HepG2 (cell line): ENCODE data around the gene CHPF. TPM values are rescaled to one million over a fixed set of nuclear protein-coding genes. Genes with fewer than 3 reads are reported as not detected.

Source experiments
- CREM ChIP-seq, 2 experiments: sonication (generic) in 1 of 2; formaldehyde crosslinking in 1 of 2; IDR thresholded peaks; 2 replicates each; pipeline versions ENCODE4 v1.4.0 to v1.6.1; 2016 to 2020; ENCODE audit warnings: antibody characterized with exemption in 1 of 2, mild to moderate bottlenecking in 1 of 2, missing genetic modification reagents in 1 of 2
- EEA1 ChIP-seq: sonication (generic); formaldehyde crosslinking; IDR thresholded peaks from 2 replicates; pipeline ENCODE4 v1.5.1; 2020; ENCODE audit warnings: mild to moderate bottlenecking, missing genetic modification reagents, borderline replicate concordance
- KDM5B ChIP-seq: sonication (generic); formaldehyde crosslinking; IDR thresholded peaks from 2 replicates; pipeline ENCODE4 v1.4.0; 2020; ENCODE audit warnings: missing genetic modification reagents, mild to moderate bottlenecking, borderline replicate concordance
- SIN3A ChIP-seq: IDR thresholded peaks from 2 replicates; pipeline ENCODE4 v1.6.1; 2011; ENCODE audit warnings: low read depth, mild to moderate bottlenecking, control low read depth, low read length, borderline replicate concordance
- SOX5 ChIP-seq: IDR thresholded peaks from 2 replicates; pipeline ENCODE4 v1.6.1; 2016; ENCODE audit warnings: borderline replicate concordance
- SYNCRIP ChIP-seq: fragments of 200-400 bp; formaldehyde crosslinking; IDR thresholded peaks from 2 replicates; pipeline ENCODE4 v1.6.1; 2018; ENCODE audit warnings: mild to moderate bottlenecking, low read depth, low read length; ENCODE audit not compliant: insufficient read depth
- TBX2 ChIP-seq: sonication (generic); formaldehyde crosslinking; IDR thresholded peaks from 2 replicates; pipeline ENCODE4 v1.5.0; 2020; ENCODE audit warnings: missing genetic modification reagents, mild to moderate bottlenecking, borderline replicate concordance
- ZFP41 ChIP-seq: sonication (generic); formaldehyde crosslinking; IDR thresholded peaks from 2 replicates; pipeline ENCODE4 v1.4.0; 2020; ENCODE audit warnings: mild to moderate bottlenecking, missing genetic modification reagents, borderline replicate concordance
- ZNF205 ChIP-seq: IDR thresholded peaks from 2 replicates; pipeline ENCODE4 v1.6.1; 2018; ENCODE audit warnings: missing biosample characterization, missing genetic modification reagents
- ZNF572 ChIP-seq: sonication (generic); formaldehyde crosslinking; IDR thresholded peaks from 2 replicates; pipeline ENCODE4 v1.5.1; 2020; ENCODE audit warnings: mild to moderate bottlenecking, missing genetic modification reagents
- ZNF878 ChIP-seq: sonication (generic); formaldehyde crosslinking; IDR thresholded peaks from 2 replicates; pipeline ENCODE4 v1.8.1; 2023; ENCODE audit warnings: mild to moderate bottlenecking, missing genetic modification reagents, moderate library complexity
- polyA plus RNA-seq, 8 experiments: library from polyadenylated mRNA; depleted of rRNA in 3 of 8; stranded (reverse) in 7 of 8; unstranded in 1 of 8; fragments of >200 nt; fragmentation: Illumina TruSeq in 4 of 8; extraction: Trizol in 4 of 8; gene quantifications; 2 replicates each; pipeline versions ENCODE4 v1.2.1 to v1.2.3, GENCODE V29; 2011 to 2016; ENCODE audit warnings: low read depth in 4 of 8, missing spikeins in 1 of 8, mixed read lengths in 1 of 8; ENCODE audit not compliant: insufficient read depth in 1 of 8
- total RNA-seq, 5 experiments: library from RNA; depleted of rRNA; stranded (reverse); fragments of >200 nt; fragmentation: Illumina TruSeq; extraction: Trizol; gene quantifications; 2 replicates each; pipeline ENCODE4 v1.2.3, GENCODE V29; 2016; ENCODE audit warnings: low read depth in 1 of 5
- TF ChIP-seq, protein P1 (sequence below), 2 experiments: sonication (generic) in 1 of 2; formaldehyde crosslinking in 1 of 2; IDR thresholded peaks; 2 replicates each; pipeline versions ENCODE4 v1.6.1 to v1.9.0; 2014 to 2022; ENCODE audit warnings: antibody characterized with exemption in 1 of 2, borderline replicate concordance in 1 of 2, inconsistent platforms in 1 of 2, low read depth in 1 of 2, missing genetic modification reagents in 1 of 2
- TF ChIP-seq, protein P2 (sequence below): sonication (generic); formaldehyde crosslinking; IDR thresholded peaks from 2 replicates; pipeline ENCODE4 v1.4.0; 2020; ENCODE audit warnings: mild to moderate bottlenecking, missing genetic modification reagents
- TF ChIP-seq, protein P3 (sequence below): sonication (generic); formaldehyde crosslinking; IDR thresholded peaks from 2 replicates; pipeline ENCODE4 v1.4.0; 2020; ENCODE audit warnings: missing genetic modification reagents, borderline replicate concordance
- TF ChIP-seq, protein P4 (sequence below): sonication (generic); formaldehyde crosslinking; conservative IDR thresholded peaks from 2 replicates; pipeline ENCODE4 v1.4.0; 2020; ENCODE audit warnings: missing genetic modification reagents
- TF ChIP-seq, protein P5 (sequence below): sonication (generic); formaldehyde crosslinking; IDR thresholded peaks from 2 replicates; pipeline ENCODE4 v1.5.0; 2020; ENCODE audit warnings: mild to moderate bottlenecking, missing genetic modification reagents

CHPF gene
- total and polyA plus RNA-seq, 2 of the 13 experiments (the other 11 are each of a cell fraction or from before 2014, with no cell fraction given): 79.6 to 111 TPM

DNA sequence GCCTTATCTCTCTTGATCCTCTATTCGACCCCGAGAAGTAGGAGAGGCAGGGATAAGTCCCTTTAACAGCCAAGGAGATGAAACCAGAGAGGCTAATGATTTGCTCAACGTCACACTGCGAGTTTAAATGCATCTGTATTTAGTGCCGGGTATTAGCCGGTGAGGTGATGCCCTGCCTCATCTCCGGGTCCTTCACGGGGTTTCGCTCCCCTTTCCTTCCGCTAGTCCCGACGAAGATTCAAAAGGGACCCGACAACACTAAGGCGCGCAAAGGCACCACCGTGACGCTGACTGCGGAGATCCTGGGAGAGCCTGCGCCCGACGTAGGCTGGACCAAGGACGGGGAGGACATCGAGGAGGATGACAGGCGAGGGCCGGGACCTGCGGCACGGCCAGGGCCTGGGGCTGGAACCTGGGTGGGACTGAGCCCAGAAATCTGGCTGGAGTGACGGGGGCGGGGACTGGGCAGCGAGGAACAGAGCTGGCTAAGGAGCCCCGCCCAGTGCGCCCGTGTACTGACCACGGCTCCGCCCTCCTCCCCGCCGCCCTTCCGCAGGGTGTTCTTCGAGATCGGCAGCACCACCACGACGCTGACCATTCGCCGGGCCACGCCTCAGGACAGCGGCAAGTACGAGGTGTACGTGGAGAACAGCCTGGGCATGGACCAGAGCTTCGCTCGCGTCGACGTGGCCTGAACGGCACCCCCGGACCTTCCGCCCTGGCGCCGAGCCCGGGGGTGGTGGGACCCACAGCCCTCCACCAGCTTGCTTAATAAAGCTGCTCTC is 45.9 kb downstream of the CHPF start (continued):
- TF ChIP-seq, protein P1, sequence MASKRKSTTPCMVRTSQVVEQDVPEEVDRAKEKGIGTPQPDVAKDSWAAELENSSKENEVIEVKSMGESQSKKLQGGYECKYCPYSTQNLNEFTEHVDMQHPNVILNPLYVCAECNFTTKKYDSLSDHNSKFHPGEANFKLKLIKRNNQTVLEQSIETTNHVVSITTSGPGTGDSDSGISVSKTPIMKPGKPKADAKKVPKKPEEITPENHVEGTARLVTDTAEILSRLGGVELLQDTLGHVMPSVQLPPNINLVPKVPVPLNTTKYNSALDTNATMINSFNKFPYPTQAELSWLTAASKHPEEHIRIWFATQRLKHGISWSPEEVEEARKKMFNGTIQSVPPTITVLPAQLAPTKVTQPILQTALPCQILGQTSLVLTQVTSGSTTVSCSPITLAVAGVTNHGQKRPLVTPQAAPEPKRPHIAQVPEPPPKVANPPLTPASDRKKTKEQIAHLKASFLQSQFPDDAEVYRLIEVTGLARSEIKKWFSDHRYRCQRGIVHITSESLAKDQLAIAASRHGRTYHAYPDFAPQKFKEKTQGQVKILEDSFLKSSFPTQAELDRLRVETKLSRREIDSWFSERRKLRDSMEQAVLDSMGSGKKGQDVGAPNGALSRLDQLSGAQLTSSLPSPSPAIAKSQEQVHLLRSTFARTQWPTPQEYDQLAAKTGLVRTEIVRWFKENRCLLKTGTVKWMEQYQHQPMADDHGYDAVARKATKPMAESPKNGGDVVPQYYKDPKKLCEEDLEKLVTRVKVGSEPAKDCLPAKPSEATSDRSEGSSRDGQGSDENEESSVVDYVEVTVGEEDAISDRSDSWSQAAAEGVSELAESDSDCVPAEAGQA (IDR thresholded peaks at IDR 0.05; ENCODE audit: low read depth): no peak
- TF ChIP-seq, protein P1 (CRISPR knock-in tag; IDR thresholded peaks at IDR 0.05; ENCODE audit: borderline replicate concordance): no peak
- TF ChIP-seq ZNF205 (CRISPR knock-in tag) (0 out of 2 replicates have a peak, but pooled peaks have one; percentile 30), EEA1 (CRISPR knock-in tag) (0 out of 2 replicates have a peak, but pooled peaks have one; percentile 47), KDM5B (peak; percentile 89), TBX2 (peak; percentile 74), SIN3A (0 out of 2 replicates have a peak, but pooled peaks have one; percentile 35), SYNCRIP (no peak), ZNF878 (CRISPR knock-in tag) (no peak), ZNF572 (no peak), CREM (IDR thresholded peaks at IDR 0.05) (no peak), CREM (CRISPR knock-in tag; IDR thresholded peaks at IDR 0.05) (no peak), SOX5 (CRISPR knock-in tag) (no peak), ZFP41 (CRISPR knock-in tag) (0 out of 2 replicates have a peak, but pooled peaks have one; percentile 57)
- TF ChIP-seq, protein P2, sequence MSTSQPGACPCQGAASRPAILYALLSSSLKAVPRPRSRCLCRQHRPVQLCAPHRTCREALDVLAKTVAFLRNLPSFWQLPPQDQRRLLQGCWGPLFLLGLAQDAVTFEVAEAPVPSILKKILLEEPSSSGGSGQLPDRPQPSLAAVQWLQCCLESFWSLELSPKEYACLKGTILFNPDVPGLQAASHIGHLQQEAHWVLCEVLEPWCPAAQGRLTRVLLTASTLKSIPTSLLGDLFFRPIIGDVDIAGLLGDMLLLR (CRISPR knock-in tag): peak; percentile 67; the same call in 1 of the 2 replicates
- TF ChIP-seq, protein P3, sequence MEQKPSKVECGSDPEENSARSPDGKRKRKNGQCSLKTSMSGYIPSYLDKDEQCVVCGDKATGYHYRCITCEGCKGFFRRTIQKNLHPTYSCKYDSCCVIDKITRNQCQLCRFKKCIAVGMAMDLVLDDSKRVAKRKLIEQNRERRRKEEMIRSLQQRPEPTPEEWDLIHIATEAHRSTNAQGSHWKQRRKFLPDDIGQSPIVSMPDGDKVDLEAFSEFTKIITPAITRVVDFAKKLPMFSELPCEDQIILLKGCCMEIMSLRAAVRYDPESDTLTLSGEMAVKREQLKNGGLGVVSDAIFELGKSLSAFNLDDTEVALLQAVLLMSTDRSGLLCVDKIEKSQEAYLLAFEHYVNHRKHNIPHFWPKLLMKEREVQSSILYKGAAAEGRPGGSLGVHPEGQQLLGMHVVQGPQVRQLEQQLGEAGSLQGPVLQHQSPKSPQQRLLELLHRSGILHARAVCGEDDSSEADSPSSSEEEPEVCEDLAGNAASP: peak; percentile 16; the same call in 1 of the 2 replicates
- TF ChIP-seq, protein P4, sequence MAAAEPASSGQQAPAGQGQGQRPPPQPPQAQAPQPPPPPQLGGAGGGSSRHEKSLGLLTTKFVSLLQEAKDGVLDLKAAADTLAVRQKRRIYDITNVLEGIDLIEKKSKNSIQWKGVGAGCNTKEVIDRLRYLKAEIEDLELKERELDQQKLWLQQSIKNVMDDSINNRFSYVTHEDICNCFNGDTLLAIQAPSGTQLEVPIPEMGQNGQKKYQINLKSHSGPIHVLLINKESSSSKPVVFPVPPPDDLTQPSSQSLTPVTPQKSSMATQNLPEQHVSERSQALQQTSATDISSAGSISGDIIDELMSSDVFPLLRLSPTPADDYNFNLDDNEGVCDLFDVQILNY (CRISPR knock-in tag): peak; percentile 42; the same call in 1 of the 2 replicates
- TF ChIP-seq, protein P5, sequence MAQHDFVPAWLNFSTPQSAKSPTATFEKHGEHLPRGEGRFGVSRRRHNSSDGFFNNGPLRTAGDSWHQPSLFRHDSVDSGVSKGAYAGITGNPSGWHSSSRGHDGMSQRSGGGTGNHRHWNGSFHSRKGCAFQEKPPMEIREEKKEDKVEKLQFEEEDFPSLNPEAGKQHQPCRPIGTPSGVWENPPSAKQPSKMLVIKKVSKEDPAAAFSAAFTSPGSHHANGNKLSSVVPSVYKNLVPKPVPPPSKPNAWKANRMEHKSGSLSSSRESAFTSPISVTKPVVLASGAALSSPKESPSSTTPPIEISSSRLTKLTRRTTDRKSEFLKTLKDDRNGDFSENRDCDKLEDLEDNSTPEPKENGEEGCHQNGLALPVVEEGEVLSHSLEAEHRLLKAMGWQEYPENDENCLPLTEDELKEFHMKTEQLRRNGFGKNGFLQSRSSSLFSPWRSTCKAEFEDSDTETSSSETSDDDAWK: no peak
